Hepatocyte (in vitro differentiated cells): Measurements from ENCODE around the gene TEX47. TPM values are rescaled to one million over a fixed set of nuclear protein-coding genes. Genes with fewer than 3 reads are reported as not detected.
A peak's percentile ranks its signal among the peaks of the same experiment; 100 is the strongest.

ENCODE experiments used
- DNase-seq: peaks from one replicate; pipeline ENCODE4 v3.0.0-alpha.2; 2016; ENCODE audit warnings: low spot score
- H2AFZ ChIP-seq: fragments of 200-600 bp; sonication (generic); 2 replicates; pipeline ENCODE4 v1.6.0; 2016; ENCODE audit warnings: antibody characterized with exemption, mild to moderate bottlenecking
- H3K27ac ChIP-seq: fragments of 200-600 bp; sonication (generic); 2 replicates; pipeline ENCODE4 v1.5.1; 2016; ENCODE audit warnings: mild to moderate bottlenecking
- H3K27me3 ChIP-seq: fragments of 200-600 bp; sonication (generic); 2 replicates; pipeline ENCODE4 v1.6.1; 2016
- H3K36me3 ChIP-seq: fragments of 200-600 bp; sonication (generic); replicated peaks from 2 replicates; pipeline ENCODE4 v1.5.1; 2016; ENCODE audit warnings: low read depth; ENCODE audit not compliant: insufficient read depth
- H3K4me1 ChIP-seq: fragments of 200-600 bp; sonication (generic); 2 replicates; pipeline ENCODE4 v1.5.1; 2016; ENCODE audit warnings: mild to moderate bottlenecking, moderate library complexity; ENCODE audit not compliant: insufficient read depth
- H3K4me2 ChIP-seq: fragments of 200-600 bp; sonication (generic); 2 replicates; pipeline ENCODE4 v1.6.0; 2016
- H3K4me3 ChIP-seq: fragments of 200-600 bp; sonication (generic); 2 replicates; pipeline ENCODE4 v1.5.1; 2016; ENCODE audit warnings: mild to moderate bottlenecking
- H3K79me2 ChIP-seq: fragments of 200-600 bp; sonication (generic); 2 replicates; pipeline ENCODE4 v1.6.0; 2017; ENCODE audit warnings: mild to moderate bottlenecking
- H3K9me2 ChIP-seq: fragments of 200-600 bp; sonication (generic); replicated peaks from 2 replicates; pipeline ENCODE4 v1.6.0; 2017; ENCODE audit warnings: mild to moderate bottlenecking; ENCODE audit not compliant: insufficient read depth
- H3K9me3 ChIP-seq: fragments of 200-600 bp; sonication (generic); 2 replicates; pipeline ENCODE4 v1.5.1; 2016; ENCODE audit warnings: low read depth, mild to moderate bottlenecking
- H4K20me1 ChIP-seq: fragments of 200-600 bp; sonication (generic); 2 replicates; pipeline ENCODE4 v1.6.0; 2016; ENCODE audit warnings: mild to moderate bottlenecking; ENCODE audit not compliant: insufficient read depth, poor library complexity, severe bottlenecking
- CTCF ChIP-seq: fragments of 200-600 bp; sonication (generic); IDR thresholded peaks from 2 replicates; pipeline ENCODE4 v1.5.1; 2016; ENCODE audit warnings: antibody characterized with exemption, mild to moderate bottlenecking; ENCODE audit not compliant: poor library complexity
- EZH2 ChIP-seq: fragments of 200-600 bp; sonication (generic); IDR thresholded peaks from 2 replicates; pipeline ENCODE4 v1.6.1; 2016; ENCODE audit warnings: antibody characterized with exemption, mild to moderate bottlenecking, borderline replicate concordance
- EZH2phosphoT487 ChIP-seq: fragments of 200-600 bp; sonication (generic); IDR thresholded peaks from one replicate; pipeline ENCODE4 v1.6.1; 2018; ENCODE audit warnings: antibody characterized with exemption, mild to moderate bottlenecking, low read depth, moderate library complexity; ENCODE audit not compliant: unreplicated experiment, severe bottlenecking
- WGBS: methylation state at CpG from one replicate; pipeline ENCODE4 v1.1.6; 2016; ENCODE audit warnings: low lambda C conversion rate; ENCODE audit errors: missing lambda C conversion rate; 5-methylcytosine and 5-hydroxymethylcytosine counted together
- polyA plus RNA-seq: library from polyadenylated mRNA; unstranded; fragments of >200 nt; fragmentation: Nextera tagmentation; extraction: Ambion mirVana; gene quantifications from 2 replicates; pipeline ENCODE4 v1.2.1, GENCODE V29; 2016
- small RNA-seq: library from RNA; depleted of rRNA; stranded (forward); fragments of <200 nt; gene quantifications from one replicate; pipeline ENCODE3, GENCODE V24; 2014
- total RNA-seq: library from RNA; depleted of rRNA; stranded (reverse); fragments of >200 nt; gene quantifications from 2 replicates; pipeline ENCODE4 v1.2.3, GENCODE V29; 2014

The TEX47 gene
- total and polyA plus RNA-seq, 2 experiments from 2014 or later, result not detected

- Histone ChIP-seq H3K4me2 (peak overlapping the region; percentile 98), H2AFZ (peak overlapping the region; percentile 64)
- DNase-seq, result peak; percentile 49
These were observed 36.9 kb downstream of the TEX47 start for GRCh38 chr7:88758381-88759229.

DNA sequence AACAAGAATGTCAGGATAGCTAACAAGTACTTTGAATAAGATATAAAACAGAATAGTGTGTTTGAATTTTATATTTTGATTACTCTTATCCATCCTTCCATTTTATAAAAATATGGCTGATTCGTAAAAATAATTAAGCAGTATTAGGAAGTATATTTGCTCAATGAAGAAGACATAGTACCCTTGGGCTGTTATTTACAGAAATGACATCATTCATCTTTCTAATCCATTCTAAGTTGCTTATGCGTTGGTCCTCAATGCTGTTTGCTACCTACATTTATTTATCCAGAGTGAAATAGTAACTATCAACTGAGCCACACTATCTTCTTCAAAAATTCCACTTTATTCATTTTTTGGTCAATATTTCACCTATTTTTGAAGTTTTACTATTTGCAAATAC is 38.2 kb downstream of the TEX47 start:
- TF ChIP-seq EZH2 (no peak), EZH2phosphoT487 (no peak), CTCF (no peak)
- Histone ChIP-seq H3K9me2 (no peaks in the 10 kb centered on the region), H3K27me3 (peaks cover 58% of the 10 kb centered on the region)

More at GRCh38 chr7:88758381-88759229, 36.9 kb downstream of the TEX47 start:
- H4K20me1 ChIP-seq, result no peaks in the 10 kb centered on the region
- no peaks in the 10 kb centered on the region for H3K9me2 ChIP-seq
- H3K27ac ChIP-seq, result no peak overlapping the region
- no peak for TF ChIP-seq EZH2phosphoT487
- TF ChIP-seq EZH2, result peak; percentile 60
- H3K9me3 ChIP-seq, result no peaks in the 10 kb centered on the region
- H3K79me2 ChIP-seq, result no peaks in the 10 kb centered on the region
- peak overlapping the region; percentile 44 for H3K4me3 ChIP-seq
- 2% methylated on average over 33 of the region's 33 CpGs for WGBS
- H3K36me3 ChIP-seq, result no peaks in the 10 kb centered on the region
- H3K4me1 ChIP-seq, result no peaks in the 10 kb centered on the region
- H3K27me3 ChIP-seq, result peaks cover 63% of the 10 kb centered on the region

GRCh38 chr7:88756802-88757201 is 38.7 kb downstream of the TEX47 start:
- no peaks in the 10 kb centered on the region for H4K20me1 ChIP-seq
- H3K36me3 ChIP-seq, result no peaks in the 10 kb centered on the region
- H3K9me3 ChIP-seq, result no peaks in the 10 kb centered on the region
- H3K27ac ChIP-seq, result no peak overlapping the region
- no peak overlapping the region for H2AFZ ChIP-seq
- no peaks in the 10 kb centered on the region for H3K79me2 ChIP-seq
- H3K27me3 ChIP-seq, result peaks cover 52% of the 10 kb centered on the region
- no peaks in the 10 kb centered on the region for H3K9me2 ChIP-seq
- WGBS, result 89% methylated on average over 1 of the region's 1 CpG
- H3K4me2 ChIP-seq, result no peak overlapping the region
- no peak for DNase-seq
- no peaks in the 10 kb centered on the region for H3K4me1 ChIP-seq
- no peak for TF ChIP-seq CTCF
- no peak for TF ChIP-seq EZH2
- H3K4me3 ChIP-seq, result no peak overlapping the region

More for the DNA sequence above, 38.2 kb downstream of the TEX47 start:
- H2AFZ ChIP-seq, result no peak overlapping the region
- no peak for DNase-seq
- 82% methylated on average over 2 of the region's 2 CpGs for WGBS
- H3K27ac ChIP-seq, result no peak overlapping the region
- H3K4me2 ChIP-seq, result no peak overlapping the region
- H3K9me3 ChIP-seq, result no peaks in the 10 kb centered on the region
- no peaks in the 10 kb centered on the region for H4K20me1 ChIP-seq
- no peak overlapping the region for H3K4me3 ChIP-seq
- H3K4me1 ChIP-seq, result no peaks in the 10 kb centered on the region
- H3K36me3 ChIP-seq, result no peaks in the 10 kb centered on the region
- no peaks in the 10 kb centered on the region for H3K79me2 ChIP-seq

DNA sequence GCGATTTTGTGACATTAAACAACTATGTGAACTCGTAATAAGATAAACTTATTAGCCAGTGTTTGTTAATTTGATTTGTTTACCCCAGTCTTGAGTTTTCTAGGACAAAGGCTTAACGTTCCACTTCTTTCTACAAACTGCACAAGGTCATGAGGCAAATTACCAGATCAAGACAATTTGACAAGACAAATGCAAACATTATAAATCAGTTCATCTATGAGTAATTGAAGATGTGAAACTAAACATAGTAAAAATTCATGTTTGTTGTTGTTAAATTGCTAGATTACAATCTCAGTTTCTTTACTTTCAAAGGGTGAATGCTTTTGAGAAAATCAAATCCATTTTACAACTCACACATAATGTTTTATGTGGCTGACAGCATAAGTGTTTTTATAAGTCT is 49.4 kb downstream of the TEX47 start:
- WGBS, result 42% methylated on average over 3 of the region's 3 CpGs
- no peak for DNase-seq
- no peaks in the 10 kb centered on the region for H3K9me2 ChIP-seq
- no peaks in the 10 kb centered on the region for H3K79me2 ChIP-seq
- H2AFZ ChIP-seq, result no peak overlapping the region
- H3K9me3 ChIP-seq, result no peaks in the 10 kb centered on the region
- no peak overlapping the region for H3K27ac ChIP-seq
- H4K20me1 ChIP-seq, result no peaks in the 10 kb centered on the region
- no peaks in the 10 kb centered on the region for H3K4me1 ChIP-seq
- no peak overlapping the region for H3K4me2 ChIP-seq
- no peak overlapping the region for H3K4me3 ChIP-seq
- no peak for TF ChIP-seq EZH2phosphoT487
- H3K27me3 ChIP-seq, result no peaks in the 10 kb centered on the region
- H3K36me3 ChIP-seq, result no peaks in the 10 kb centered on the region

Small RNAs within 50 kb of the gene (small RNA-seq; reads per million reads assigned to genes)
- gene AC002127.1, result not detected

Other genes starting within 250 kb of the TEX47 start
- gene ZNF804B, start 36.0 kb downstream of the TEX47 start, total RNA-seq, result 0.08 TPM in 1 of 2 replicates, not detected in the other
- gene ZNF804B, start 36.0 kb downstream of the TEX47 start, polyA plus RNA-seq, result not detected in 2 replicates